Measurements from ENCODE around the gene ARF6.

GRCh38 chr14:49896966-49897365 lies 4.1 kb downstream of the ARF6 start:
- no peak for TF ChIP-seq EZH2 (IDR thresholded peaks at IDR 0.05; ENCODE audit: low read length)
- TF ChIP-seq CTCF (optimal IDR thresholded peaks at IDR 0.05 in 1 of 3, IDR thresholded peaks at IDR 0.05 in 1 of 3, conservative IDR thresholded peaks at IDR 0.05 in 1 of 3; ENCODE audit: extremely low read depth in 1 of 3, insufficient read depth in 2 of 3, low read length in 3 of 3): no peak

Data from keratinocyte (primary cell).